ENCODE data around the gene EVA1A. TPM values are rescaled to one million over a fixed set of nuclear protein-coding genes. Genes with fewer than 3 reads are reported as not detected.

EVA1A gene
- total RNA-seq, 1 donor from 2014 or later, result 19.0 TPM

DNA sequence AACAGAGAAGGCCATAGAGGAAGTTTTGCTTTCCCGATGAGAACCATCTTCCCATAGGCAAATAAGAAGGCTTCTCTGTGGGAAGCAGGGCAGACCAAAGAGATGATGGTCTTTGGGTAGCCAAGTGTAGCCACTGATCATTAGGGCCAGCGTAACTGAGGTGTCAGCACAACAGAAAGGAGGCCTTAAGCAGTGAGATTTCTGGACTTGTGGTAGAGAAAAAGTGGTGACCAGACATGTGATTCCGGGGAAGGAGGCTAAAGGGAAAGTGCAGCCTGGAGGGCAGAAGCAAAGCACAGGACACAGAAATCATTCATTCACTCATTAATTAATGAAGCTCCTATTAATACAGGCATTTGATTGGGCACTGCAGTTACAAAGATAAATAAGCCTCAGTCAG is 15.4 kb downstream of the EVA1A start:
- H4K20me1 ChIP-seq (ENCODE audit: insufficient read depth, low read length), result peaks cover 43% of the 10 kb centered on the region
- Mint-ChIP-seq H3K4me3 (ENCODE audit: unreplicated experiment) (no peak overlapping the region), H3K4me1 (ENCODE audit: low read depth, unreplicated experiment) (peaks cover 27% of the 10 kb centered on the region), H3K27me3 (ENCODE audit: low read depth, unreplicated experiment) (no peaks in the 10 kb centered on the region), H3K36me3 (ENCODE audit: low read depth, unreplicated experiment) (peaks cover 21% of the 10 kb centered on the region), H3K27ac (ENCODE audit: unreplicated experiment) (no peak overlapping the region), H3K9me3 (ENCODE audit: unreplicated experiment) (peaks cover 4% of the 10 kb centered on the region)
- H3K27me3 ChIP-seq (ENCODE audit: insufficient read depth, low read length), result no peaks in the 10 kb centered on the region
- H3K79me2 ChIP-seq (ENCODE audit: insufficient read depth, low read length), result peaks cover 97% of the 10 kb centered on the region
- no peak overlapping the region for H2AFZ ChIP-seq (ENCODE audit: low read depth, low read length)
- H3K4me3 ChIP-seq (ENCODE audit: insufficient read depth, low read depth, low read length), result no peak overlapping the region
- no peak overlapping the region for H3K27ac ChIP-seq (ENCODE audit: low read depth, low read length)
- no peak for FAIRE-seq
- H3K4me2 ChIP-seq (ENCODE audit: low read length), result no peak overlapping the region
- no peak for TF ChIP-seq EZH2 (IDR thresholded peaks at IDR 0.05; ENCODE audit: insufficient read depth, low read length)
- TF ChIP-seq CTCF (IDR thresholded peaks at IDR 0.05; ENCODE audit: insufficient read depth, low read depth, low read length), result no peak
- no peaks in the 10 kb centered on the region for H3K9me3 ChIP-seq (ENCODE audit: insufficient read depth, low read depth, low read length)
- H3K4me1 ChIP-seq (ENCODE audit: insufficient read depth, low read length), result peaks cover 20% of the 10 kb centered on the region
- H3K36me3 ChIP-seq (ENCODE audit: insufficient read depth, low read length), result peaks cover 12% of the 10 kb centered on the region
- DNase-seq (ENCODE audit: low read depth), result no peak
- no peak overlapping the region for H3K9ac ChIP-seq (ENCODE audit: low read length)

- TF ChIP-seq CTCF (IDR thresholded peaks at IDR 0.05; ENCODE audit: insufficient read depth, low read depth, low read length) (no peak), EZH2 (IDR thresholded peaks at IDR 0.05; ENCODE audit: insufficient read depth, low read length) (no peak)
- H3K9ac ChIP-seq (ENCODE audit: low read length), result no peak overlapping the region
- H3K4me1 Mint-ChIP-seq (ENCODE audit: low read depth, unreplicated experiment), result peaks cover 25% of the 10 kb centered on the region
- peaks cover 54% of the 10 kb centered on the region for H4K20me1 ChIP-seq (ENCODE audit: insufficient read depth, low read length)
- H3K36me3 Mint-ChIP-seq (ENCODE audit: low read depth, unreplicated experiment), result peaks cover 20% of the 10 kb centered on the region
- H3K27ac Mint-ChIP-seq (ENCODE audit: unreplicated experiment), result no peak overlapping the region
- no peak overlapping the region for H2AFZ ChIP-seq (ENCODE audit: low read depth, low read length)
- H3K4me2 ChIP-seq (ENCODE audit: low read length), result no peak overlapping the region
- H3K9me3 Mint-ChIP-seq (ENCODE audit: unreplicated experiment), result peaks cover 4% of the 10 kb centered on the region
- no peaks in the 10 kb centered on the region for H3K27me3 ChIP-seq (ENCODE audit: insufficient read depth, low read length)
- H3K4me3 ChIP-seq (ENCODE audit: insufficient read depth, low read depth, low read length), result no peak overlapping the region
- H3K9me3 ChIP-seq (ENCODE audit: insufficient read depth, low read depth, low read length), result no peaks in the 10 kb centered on the region
- H3K27ac ChIP-seq (ENCODE audit: low read depth, low read length), result no peak overlapping the region
- H3K4me3 Mint-ChIP-seq (ENCODE audit: unreplicated experiment), result no peak overlapping the region
- peaks cover 18% of the 10 kb centered on the region for H3K4me1 ChIP-seq (ENCODE audit: insufficient read depth, low read length)
- DNase-seq (ENCODE audit: low read depth), result no peak
- peaks cover 98% of the 10 kb centered on the region for H3K79me2 ChIP-seq (ENCODE audit: insufficient read depth, low read length)
- no peaks in the 10 kb centered on the region for H3K27me3 Mint-ChIP-seq (ENCODE audit: low read depth, unreplicated experiment)
- peaks cover 11% of the 10 kb centered on the region for H3K36me3 ChIP-seq (ENCODE audit: insufficient read depth, low read length)
- no peak for FAIRE-seq
These were observed 17.3 kb downstream of the EVA1A start for GRCh38 chr2:75543446-75543845.

GRCh38 chr2:75541430-75541829 is 19.3 kb downstream of the EVA1A start:
- Mint-ChIP-seq H3K27me3 (ENCODE audit: low read depth, unreplicated experiment) (no peaks in the 10 kb centered on the region), H3K27ac (ENCODE audit: unreplicated experiment) (no peak overlapping the region), H3K36me3 (ENCODE audit: low read depth, unreplicated experiment) (peaks cover 22% of the 10 kb centered on the region), H3K4me3 (ENCODE audit: unreplicated experiment) (no peak overlapping the region), H3K9me3 (ENCODE audit: unreplicated experiment) (peaks cover 4% of the 10 kb centered on the region), H3K4me1 (ENCODE audit: low read depth, unreplicated experiment) (peaks cover 14% of the 10 kb centered on the region)
- Histone ChIP-seq H4K20me1 (ENCODE audit: insufficient read depth, low read length) (peaks cover 69% of the 10 kb centered on the region), H3K27me3 (ENCODE audit: insufficient read depth, low read length) (no peaks in the 10 kb centered on the region), H3K4me2 (ENCODE audit: low read length) (no peak overlapping the region), H3K79me2 (ENCODE audit: insufficient read depth, low read length) (peaks cover 98% of the 10 kb centered on the region), H3K4me3 (ENCODE audit: insufficient read depth, low read depth, low read length) (no peak overlapping the region), H3K27ac (ENCODE audit: low read depth, low read length) (no peak overlapping the region), H2AFZ (ENCODE audit: low read depth, low read length) (no peak overlapping the region), H3K36me3 (ENCODE audit: insufficient read depth, low read length) (peaks cover 11% of the 10 kb centered on the region), H3K4me1 (ENCODE audit: insufficient read depth, low read length) (no peaks in the 10 kb centered on the region), H3K9ac (ENCODE audit: low read length) (no peak overlapping the region), H3K9me3 (ENCODE audit: insufficient read depth, low read depth, low read length) (no peaks in the 10 kb centered on the region)
- FAIRE-seq (no peak), DNase-seq (ENCODE audit: low read depth) (no peak)
- TF ChIP-seq CTCF (IDR thresholded peaks at IDR 0.05; ENCODE audit: insufficient read depth, low read depth, low read length), result no peak
- TF ChIP-seq EZH2 (IDR thresholded peaks at IDR 0.05; ENCODE audit: insufficient read depth, low read length), result no peak
